HG03432 (cell line): ENCODE measurements around the gene MSI2.

Experiments used
- ATAC-seq: cut with Tn5 transposase; IDR thresholded peaks from one replicate; pipeline ENCODE4 v1.9.1; 2021; ENCODE audit warnings: mild to moderate bottlenecking, moderate library complexity; ENCODE audit not compliant: unreplicated experiment

The MSI2 gene

DNA sequence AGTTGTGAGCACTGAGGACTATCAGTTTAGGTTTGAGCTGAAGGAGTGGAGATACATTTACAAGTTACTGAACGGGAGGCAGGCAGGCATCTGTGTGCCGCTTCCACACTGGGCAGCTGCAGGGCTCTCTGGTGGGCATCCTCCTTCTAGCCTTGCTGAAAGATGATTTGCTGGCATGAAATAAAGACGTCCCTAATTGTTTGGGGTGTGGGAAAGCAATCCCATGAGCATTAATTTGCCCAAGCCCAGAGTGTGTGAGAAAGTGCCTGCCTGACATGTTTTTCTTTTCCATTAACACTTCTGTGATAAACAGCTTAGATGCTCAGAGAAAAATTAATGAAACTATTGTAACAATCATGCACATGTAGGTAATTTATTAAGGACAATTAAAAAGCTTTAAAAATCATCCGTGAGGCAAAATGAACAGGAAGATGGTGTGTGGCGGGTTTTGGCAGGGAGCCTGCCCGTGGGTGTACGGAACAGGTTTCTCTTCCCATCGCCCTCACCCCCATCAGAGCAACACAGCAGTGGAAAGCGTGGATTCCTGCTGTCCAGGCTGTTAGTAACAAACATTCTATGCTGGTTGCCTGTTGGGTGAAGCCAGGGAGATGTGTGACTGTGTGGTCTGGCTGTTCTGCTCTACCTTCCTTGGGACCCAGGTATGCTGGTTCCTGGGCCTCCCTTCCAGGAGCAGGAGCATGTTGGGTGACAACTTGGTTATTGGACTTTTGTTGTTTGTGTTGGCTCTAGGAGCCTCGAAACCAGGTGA lies 191.9 kb downstream of the MSI2 start:
- no peak for ATAC-seq

DNA sequence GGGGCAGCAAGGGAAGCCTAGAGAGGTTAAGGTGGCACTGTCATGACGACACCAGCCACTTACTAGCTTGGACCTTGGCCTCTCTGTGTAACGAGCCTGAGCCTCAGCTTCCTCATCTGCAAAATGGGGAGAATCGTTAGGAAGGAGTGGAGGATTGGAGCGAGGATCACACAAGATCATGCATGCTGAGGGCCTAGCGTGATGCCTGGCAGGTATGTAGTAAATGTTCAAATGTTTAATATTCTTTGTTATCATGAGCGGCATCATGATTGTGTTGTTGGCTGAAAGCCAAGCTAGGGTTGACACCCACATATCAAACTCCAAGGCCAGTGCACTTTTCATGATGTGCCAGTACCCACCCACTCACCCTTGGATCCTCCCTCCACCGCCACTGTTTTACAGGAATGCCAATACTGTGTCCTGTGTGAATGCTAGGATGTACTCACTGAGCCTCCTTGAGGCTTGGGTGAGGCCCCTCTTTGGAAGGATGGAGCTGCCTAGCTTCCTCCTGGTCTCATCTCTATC lies 192.5 kb downstream of the MSI2 start:
- ATAC-seq = no peak

DNA sequence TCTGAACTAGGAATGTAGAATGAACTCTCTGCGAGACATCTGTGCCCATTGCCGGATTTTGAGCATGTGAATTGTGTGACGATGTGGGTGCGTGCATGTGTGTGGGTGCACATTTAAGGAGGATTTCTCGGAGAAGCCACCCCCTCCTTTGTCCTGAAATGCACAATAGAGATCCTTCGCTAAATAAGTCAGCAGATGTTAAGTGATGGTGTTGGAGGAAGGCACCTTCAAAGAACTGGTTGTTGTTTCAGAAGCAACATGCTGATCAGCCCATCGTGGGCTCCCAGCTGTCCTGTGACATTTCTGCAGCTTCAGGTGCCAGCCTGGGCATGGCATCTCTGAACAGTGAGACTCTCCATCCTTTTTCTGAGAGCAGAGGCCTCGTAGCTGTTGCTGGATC lies 194.9 kb downstream of the MSI2 start:
- ATAC-seq = no peak

DNA sequence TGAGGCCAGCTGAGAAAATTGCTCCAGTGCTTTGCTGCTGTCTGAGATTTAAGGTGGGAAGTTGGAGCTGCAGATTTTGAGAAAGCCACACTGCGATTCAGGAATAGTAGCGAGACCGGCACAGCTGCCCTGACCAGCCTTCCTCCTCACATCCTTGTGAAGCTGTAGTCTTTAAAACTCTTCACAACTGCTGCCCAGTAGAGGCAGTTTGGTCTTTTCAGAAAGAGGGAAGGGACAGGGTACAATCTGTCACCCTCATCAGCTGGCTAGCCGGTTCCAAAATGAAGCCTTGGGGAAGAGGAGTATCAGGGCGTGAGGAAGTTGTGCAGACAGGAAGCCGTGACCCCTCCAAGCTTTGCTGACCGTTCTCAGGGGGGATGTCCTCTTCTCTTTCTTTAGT lies 195.3 kb downstream of the MSI2 start:
- no peak for ATAC-seq

DNA sequence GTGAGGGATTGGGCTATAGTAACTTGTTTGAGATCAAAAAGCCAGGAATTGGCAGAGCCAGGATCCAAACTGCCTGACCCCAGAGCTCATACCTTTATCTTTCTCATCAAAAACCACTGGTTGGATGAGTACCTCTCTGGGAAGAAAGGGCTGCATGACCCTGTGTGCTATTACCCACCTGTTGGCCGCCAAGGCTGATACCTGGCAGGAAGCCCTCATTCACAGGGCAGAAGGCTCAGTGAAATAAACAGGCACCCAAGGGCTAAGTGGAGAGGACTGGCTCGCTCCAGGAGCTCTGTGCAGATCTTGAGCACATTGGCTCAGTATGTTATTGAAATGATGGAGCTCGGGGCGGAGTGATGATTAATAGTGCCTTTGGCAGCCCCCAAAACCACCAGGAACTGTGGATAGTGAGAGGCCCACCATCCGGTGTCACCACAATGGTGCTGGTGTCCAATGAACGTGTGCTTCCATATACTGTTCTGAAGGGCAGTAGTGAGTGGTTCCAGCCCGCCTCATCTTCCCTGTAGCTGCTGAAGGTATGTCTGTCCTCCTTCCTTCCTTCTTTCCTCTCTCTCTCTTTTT lies 197.6 kb downstream of the MSI2 start:
- ATAC-seq = no peak

DNA sequence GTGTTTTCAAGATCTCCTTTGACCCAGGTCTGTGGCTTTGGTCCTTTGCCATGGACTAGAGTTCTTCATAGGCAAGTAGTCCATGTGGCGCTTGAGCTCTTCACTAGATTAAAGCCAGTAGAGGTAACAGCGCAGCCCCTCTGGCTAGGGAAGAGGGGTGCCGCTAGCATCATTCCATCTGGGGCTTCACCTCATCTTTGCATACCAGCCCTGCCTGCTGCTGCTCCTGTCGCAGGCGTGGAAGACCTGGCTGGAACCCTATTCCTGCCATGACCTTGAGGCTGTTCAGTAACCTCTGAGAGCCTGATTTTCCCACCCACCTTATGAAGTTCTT lies 198.4 kb downstream of the MSI2 start:
- ATAC-seq = no peak

DNA sequence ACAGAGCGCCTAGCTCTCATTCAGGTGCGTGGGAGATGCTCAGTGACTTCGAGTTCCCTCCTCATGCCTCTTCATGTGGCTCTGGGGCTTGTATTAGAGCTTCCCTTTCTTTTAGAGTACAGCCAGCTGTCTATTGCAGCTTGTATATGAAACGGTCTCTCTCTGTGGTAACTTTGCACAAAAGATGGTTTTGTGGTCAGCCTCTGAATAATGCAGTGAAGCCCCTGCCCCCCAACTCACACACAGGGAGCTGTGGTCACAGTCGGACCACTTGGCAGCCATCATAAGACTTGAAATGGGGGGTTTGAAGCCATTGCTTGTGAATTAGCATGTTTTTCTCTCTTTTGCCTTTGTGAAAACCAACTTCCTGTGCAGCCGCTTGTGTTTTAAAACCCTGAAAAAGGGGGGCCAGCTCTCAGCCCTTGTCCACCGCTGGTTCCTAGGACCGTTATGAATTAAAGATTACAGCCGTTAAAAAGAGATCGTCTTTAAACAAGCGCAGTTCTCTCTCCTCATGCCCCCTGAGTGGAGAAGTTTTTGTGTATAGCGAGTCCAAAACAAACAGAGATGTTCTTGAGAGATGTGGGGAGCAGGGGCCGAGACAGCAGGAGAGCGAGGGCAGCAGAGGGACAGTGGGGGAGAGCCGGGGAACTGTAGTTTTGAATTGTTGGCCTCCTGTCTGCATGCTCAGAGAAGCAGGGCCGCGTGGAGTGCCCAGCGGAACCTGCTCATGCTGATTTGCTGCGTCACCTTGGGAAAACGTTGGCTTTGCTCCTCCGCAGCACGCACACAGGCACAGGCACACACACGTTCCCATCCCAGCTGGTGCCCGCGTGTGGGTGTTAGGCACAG lies 199.0 kb downstream of the MSI2 start:
- ATAC-seq = peak; percentile 86

DNA sequence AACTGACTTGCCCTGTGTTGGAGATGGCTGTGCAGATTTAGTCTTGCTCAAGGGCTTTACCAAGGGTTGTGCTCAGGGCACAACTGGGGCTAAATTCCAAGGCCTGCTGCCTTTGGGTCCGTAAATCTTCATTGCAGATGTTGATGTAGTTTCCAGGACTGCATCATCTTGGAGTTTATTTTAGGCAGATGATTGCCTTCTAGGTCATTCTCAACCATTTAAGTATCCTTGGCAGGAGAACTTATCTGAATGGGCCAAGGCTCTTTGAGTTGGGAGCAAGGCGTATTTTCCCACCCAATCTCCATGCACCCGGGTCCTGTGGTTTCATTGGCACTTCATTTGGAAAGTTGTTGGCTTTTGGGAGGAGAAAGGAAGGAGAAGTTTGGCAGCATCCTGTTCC lies 200.3 kb downstream of the MSI2 start:
- ATAC-seq = no peak

DNA sequence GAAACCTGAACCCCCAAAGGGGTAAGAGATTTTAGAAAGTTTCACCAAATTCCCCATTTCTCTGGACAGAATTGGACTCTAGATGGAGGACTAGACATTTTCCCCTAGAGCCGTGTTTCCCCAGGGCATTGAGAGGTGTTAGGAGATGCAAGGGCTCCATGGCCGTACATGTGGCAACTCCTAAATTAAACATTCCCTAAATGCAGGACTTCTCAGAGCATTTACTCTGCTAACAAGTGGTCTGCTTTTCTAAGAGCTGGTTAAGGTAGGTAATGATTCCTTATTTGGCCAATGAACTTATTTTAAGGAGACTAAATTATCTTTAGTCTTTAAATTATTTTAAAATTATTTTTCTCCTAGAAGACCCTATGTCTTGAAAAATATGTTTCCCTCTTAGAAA lies 200.9 kb downstream of the MSI2 start:
- ATAC-seq = no peak

DNA sequence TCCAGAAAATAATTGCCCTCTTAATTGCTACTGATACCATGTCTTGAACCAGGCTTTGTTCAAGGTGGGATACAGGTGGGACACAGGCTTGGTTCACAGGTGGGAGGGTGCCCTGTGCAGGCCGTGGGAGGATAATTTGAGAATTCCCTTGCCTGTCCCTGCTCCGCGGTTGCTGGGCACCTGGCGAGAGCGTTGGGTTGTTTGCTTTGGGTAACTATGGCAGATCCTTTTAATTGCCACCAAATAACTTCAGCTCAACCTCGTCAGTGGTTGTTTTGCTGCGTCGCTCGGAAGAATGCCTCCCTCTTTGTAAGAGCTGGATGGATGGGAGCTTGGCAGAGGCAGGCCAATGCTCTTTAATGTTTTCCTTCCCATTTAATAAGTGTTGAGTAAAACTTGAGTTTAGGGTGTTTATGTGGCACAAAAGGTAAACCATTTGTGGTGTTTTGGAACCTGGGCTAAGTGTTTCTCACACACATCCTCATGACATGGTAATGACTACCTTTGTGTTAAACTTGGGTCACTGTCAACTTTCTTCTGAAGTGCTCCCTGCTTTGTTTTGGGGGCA lies 202.5 kb downstream of the MSI2 start:
- no peak for ATAC-seq

DNA sequence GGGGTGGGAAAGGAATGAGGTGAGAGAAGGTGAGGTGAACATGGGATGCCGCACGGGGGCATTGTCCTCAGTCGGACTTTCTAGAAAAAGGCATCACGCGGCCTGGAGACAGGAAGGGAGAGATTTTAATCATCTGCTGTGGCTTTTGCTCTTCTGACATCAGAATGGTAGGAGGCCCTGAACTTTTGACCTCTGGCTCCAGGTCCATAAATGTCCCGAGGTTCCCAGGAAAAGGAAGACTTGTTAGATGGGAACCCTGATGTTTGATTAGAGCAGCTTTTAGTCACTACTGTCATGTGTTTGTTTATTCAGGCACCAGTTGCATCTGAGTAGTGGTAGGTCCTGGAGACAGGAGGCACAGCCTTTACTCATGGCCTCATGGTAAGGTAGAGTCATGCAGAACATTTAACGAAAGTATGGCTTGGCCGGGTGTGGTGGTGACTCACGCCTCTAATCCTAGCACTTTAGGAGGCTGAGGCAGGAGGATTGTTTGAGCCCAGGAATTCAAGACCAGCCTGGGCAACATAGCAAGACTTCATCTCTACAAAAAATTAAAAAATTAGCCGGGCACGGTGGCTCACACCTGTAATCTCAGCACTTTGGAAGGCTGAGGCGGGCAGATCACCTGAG lies 203.1 kb downstream of the MSI2 start:
- no peak for ATAC-seq

DNA sequence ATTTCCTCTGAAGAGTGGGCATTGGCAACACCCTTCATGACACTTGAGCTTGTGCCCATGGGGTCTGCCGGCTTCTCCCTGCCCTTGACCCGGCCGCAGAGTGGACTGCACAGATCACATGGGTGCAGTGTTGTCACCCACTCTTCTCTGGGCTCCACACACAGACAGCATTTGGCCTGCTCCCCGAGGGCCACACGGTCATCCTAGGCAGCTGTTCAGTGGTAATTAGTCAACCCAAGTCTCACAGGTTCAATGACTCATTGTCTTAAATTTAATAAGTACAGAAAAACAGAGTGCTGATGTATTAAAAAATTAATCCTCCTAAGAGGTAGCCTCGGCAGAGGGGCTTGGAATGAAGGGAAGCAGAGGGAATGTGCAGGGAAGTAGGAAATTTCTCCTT lies 204.8 kb downstream of the MSI2 start:
- no peak for ATAC-seq

DNA sequence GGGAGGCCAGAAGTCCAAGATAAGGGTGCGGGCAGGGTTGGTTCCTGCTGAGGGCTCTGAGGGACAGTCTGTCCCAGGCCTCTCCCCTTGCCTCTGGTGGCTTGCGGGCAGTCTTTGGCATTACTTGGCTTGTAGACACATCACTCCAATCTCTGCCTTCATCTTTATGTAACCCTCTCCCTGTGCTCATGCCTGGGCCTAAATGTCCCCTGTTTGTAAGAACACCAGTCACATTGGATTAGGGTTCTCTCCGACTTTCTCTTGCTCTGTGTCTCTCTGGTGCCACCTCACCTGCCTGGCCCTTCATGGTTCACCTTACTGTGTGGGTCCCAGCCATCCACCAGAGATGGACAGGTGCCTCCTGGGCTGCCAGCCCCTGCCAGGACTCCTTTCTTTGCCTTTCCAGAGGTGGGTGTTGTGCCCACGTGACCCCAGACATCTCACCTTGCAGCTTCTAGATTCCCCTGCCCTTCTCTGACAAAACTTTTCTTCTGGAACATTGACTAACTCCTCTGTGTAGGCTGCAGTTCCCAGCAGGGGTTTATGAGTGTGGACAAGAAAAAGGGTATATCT lies 205.8 kb downstream of the MSI2 start:
- ATAC-seq = no peak

DNA sequence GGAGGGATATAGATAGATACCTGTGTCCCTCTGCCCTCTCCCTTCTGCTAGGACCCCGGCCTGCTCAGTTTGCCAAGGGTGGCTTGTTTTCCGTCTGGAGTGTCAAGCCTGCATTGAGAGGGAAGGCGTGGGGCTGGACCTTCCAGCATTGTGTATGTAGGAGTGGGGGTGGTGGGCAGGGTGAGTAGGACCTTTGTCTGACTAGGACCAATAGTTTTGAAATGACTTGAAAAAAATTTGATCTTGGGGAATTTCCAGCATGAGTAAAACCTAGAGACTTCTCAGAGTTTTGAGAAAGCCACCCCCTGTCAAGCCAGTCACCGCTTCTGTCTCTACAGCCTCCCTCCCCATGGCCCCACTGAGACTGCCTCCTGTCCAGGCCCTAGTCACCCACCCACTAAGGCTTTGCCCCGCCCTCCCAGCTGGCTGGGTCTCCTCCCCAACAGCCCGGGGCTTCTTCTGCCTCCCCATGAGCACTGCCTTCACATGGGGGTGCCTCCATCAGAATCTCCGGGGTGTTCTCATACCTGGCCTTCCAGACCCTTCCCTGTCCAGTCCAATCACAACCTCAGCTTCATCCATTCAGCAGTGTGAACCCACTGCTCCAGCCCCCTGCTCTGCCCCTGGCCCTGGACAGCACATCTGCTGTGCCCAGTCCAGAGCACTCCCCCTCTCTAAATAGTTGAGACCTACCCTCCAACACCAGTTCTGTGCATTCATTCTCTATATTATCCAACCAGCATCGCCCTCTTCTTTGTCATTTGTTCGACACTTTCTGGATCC lies 207.0 kb downstream of the MSI2 start:
- ATAC-seq = peak; percentile 93

DNA sequence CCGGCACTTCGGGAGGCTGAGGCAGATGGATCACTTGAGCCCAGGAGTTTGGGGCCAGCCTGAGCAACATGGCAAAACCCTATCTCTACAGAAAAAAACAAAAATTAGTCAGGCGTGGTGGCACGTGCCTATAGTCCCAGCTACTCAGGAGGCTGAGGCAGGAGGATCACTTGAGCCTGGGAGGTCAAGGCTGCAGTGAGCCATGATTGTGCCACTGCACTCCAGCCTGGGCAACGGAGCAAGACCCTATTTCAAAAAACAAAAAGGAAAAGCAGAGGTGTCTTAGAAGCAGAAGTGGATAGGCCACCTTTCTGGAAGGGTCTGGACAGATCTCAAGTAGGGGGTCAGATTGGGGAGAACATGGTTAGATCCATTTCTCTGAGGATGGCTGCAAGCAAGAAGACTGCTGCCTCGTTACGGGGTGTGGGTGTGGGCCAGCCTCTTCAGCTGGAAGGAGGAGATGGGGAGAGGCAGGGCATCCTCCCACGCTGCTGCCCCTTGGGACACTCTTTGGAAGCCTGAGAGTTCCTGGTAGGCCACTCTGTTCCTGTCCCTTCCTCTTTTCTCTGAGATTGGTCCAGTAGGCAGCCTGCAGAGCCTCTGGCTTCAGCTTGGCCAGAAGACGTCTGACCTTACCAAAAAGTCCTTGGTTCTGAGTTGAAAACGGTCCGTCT lies 208.0 kb downstream of the MSI2 start:
- no peak for ATAC-seq

DNA sequence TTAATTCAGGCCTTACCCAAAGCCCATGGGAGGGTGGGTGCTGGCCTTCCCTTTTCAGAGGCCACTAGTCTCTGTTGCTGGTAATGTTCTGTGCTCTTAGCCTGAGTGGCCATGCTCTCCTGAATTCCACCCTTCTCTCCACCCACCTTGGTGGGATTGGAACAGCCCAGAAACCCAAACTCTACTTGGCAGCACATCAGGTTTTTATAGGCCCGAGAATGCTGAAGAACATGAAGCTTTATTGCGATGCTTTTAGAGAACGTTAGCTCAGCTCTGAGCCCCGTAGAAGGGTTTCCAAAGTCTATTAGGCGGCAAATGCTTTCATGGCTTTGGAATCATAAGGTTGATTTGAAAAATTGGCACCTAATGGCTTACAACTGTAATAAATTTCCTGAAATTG lies 209.3 kb downstream of the MSI2 start:
- no peak for ATAC-seq

DNA sequence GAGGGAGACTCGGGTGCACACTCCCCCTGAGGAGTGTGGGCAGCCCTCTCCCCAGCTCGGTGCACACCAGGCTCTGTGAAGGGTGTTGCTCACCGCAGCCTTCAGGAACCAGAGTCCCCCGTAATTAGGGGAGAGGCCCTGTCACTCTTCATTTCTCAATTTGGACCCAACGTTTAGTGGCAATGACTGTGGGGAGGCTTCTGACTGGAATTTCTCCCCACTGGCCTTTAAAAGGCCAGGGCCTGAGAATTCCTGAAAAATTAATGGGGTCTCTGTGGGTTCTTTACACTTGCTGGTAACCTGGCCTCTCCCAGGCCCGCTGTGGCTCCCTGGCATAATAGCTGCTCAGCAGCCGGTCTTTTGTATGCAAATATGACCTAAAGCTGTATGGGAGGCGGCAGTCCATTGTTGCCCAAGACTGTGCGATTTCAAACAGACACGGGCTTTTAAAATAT lies 209.7 kb downstream of the MSI2 start:
- no peak for ATAC-seq

DNA sequence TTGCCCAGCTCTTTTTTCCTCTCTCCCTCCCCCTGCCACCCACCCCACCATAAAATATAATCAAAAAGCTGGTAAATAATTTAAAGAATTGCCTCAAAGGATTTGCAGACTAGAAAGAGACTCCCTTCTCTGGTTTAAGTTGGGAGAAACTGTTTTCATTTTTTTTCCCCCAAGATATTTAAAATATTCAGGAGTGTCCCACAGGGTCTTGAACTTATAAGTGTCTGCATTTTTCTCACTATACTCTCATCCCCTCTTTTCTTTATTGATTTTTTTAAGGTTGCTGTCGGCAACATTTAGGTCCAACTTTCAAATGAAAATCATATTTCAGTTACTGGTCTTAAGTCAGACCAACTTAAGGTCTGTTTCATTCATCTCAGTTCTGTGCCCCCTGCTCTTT lies 210.2 kb downstream of the MSI2 start:
- ATAC-seq = no peak

DNA sequence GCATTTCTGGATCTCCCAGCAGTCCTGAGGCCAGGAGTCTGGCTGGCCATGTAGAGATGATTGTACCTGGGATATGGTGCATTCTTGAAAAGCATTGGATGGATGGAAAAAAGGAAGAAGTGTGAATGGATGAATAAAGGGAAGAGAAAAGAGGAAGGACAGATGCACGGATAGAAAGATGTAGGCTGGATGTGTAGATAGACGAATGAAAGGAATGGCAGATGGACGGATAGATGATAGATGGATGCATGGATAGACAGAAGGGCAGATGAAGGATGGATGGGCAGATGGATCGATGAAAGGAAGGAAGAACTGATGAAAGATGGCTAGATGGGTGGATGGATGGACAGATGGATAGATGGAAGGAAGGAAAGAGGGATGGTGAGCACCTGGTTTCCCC lies 210.9 kb downstream of the MSI2 start:
- no peak for ATAC-seq
